HEK293 (cell line): Measurements from ENCODE around the gene IGFLR1.

ENCODE experiments used
- CTCF ChIP-seq: fragments of 450-650 bp; formaldehyde crosslinking; IDR thresholded peaks from 2 replicates; pipeline ENCODE4 v1.5.1; 2016; ENCODE audit warnings: missing biosample characterization, missing genetic modification characterization
- MEIS1 ChIP-seq: sonication (generic); formaldehyde crosslinking; IDR thresholded peaks from 2 replicates; pipeline ENCODE4 v1.8.1; 2022; ENCODE audit warnings: missing genetic modification reagents, mild to moderate bottlenecking, borderline replicate concordance
- PBX3 ChIP-seq: sonication (generic); formaldehyde crosslinking; IDR thresholded peaks from 2 replicates; pipeline ENCODE4 v1.8.1; 2022; ENCODE audit warnings: mild to moderate bottlenecking, moderate library complexity, missing genetic modification reagents
- ZBTB21 ChIP-seq: fragments of 450-650 bp; formaldehyde crosslinking; IDR thresholded peaks from 2 replicates; pipeline ENCODE4 v1.5.1; 2017; ENCODE audit warnings: missing biosample characterization, missing genetic modification characterization
- ZEB2 ChIP-seq: fragments of 450-650 bp; formaldehyde crosslinking; IDR thresholded peaks from 2 replicates; pipeline ENCODE4 v1.5.1; 2016; ENCODE audit warnings: missing biosample characterization, missing genetic modification characterization
- ZNF174 ChIP-seq: fragments of 450-650 bp; formaldehyde crosslinking; IDR thresholded peaks from 2 replicates; pipeline ENCODE4 v1.5.0; 2017; ENCODE audit warnings: missing biosample characterization, mild to moderate bottlenecking, missing genetic modification characterization
- ZNF366 ChIP-seq: fragments of 450-650 bp; formaldehyde crosslinking; conservative IDR thresholded peaks from 2 replicates; pipeline ENCODE4 v1.5.1; 2016; ENCODE audit warnings: missing biosample characterization, missing genetic modification characterization
- ZNF670 ChIP-seq: fragments of 450-650 bp; formaldehyde crosslinking; IDR thresholded peaks from 2 replicates; pipeline ENCODE4 v1.5.1; 2016; ENCODE audit warnings: missing biosample characterization, missing genetic modification characterization, low read depth
- ZNF777 ChIP-seq: fragments of 450-650 bp; formaldehyde crosslinking; IDR thresholded peaks from 2 replicates; pipeline ENCODE4 v1.5.1; 2017; ENCODE audit warnings: missing biosample characterization, missing genetic modification characterization, borderline replicate concordance
- ZNF792 ChIP-seq: fragments of 450-650 bp; formaldehyde crosslinking; IDR thresholded peaks from 2 replicates; pipeline ENCODE4 v1.5.1; 2016; ENCODE audit warnings: missing biosample characterization, missing genetic modification characterization

DNA sequence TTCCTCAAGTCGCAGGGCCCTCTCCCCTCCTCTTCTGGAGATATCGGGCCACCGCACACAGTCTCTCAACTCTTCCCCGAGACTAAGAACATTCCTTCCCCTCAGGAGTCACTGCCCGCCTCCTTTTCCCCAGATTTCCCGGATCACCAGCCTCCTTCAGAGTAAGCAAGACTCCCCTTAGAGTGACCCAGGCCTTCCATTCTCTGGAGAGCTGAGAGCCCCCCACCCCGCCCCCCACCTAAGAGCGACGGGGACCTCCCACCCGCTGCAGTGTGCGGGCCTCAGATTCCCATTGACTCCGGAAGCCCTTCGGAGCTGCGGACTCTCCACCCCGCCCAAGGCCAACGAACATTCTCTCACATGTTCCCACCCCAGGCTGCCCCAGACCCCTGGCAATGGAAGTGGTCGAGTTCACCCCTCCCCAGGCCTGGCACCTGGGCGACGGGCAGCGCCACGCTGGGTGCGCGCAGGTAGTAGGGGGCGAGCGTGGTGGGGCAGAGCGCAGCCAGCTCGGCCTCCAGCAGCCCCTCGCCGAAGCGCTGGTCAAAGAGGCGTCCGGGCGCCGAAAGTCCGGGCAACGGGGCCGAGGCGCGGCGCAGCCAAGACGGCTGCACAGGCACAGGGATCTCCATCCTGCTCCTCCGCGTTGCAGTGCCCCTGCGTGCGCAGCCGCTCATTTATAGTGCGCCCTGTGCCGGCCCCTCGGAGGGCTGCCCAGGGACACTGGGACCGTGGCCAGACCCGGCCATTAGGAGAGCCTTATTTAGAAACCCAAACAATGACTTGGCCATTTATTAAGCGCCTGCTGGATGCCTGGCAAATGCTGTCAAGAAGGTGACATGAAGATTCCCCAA, 14.4 kb upstream of the IGFLR1 start, which contains the start of gene HSPB6:
- no peak for TF ChIP-seq MEIS1 (CRISPR knock-in tag)
- TF ChIP-seq ZNF366 (tag by site-specific recombination) = no peak
- no peak for TF ChIP-seq ZNF777 (tag by site-specific recombination)
- TF ChIP-seq ZNF174 (tag by site-specific recombination) = no peak
- no peak for TF ChIP-seq PBX3 (CRISPR knock-in tag)
- peak; percentile 96 for TF ChIP-seq ZNF792 (tag by site-specific recombination)
- TF ChIP-seq ZBTB21 (tag by site-specific recombination) = no peak
- no peak for TF ChIP-seq CTCF (tag by site-specific recombination)
- TF ChIP-seq ZNF670 (tag by site-specific recombination) = no peak
- no peak for TF ChIP-seq ZEB2 (tag by site-specific recombination)
